Stimulated activated CD8-positive, alpha-beta memory T cell treated with anti-CD3 and anti-CD28 coated beads, Interleukin-12 subunit alpha, Interleukin-12 subunit beta, amount 100 ng/mL, for 4 hours (primary cell): Measurements from ENCODE around the gene MRC1.

Source experiments
- DNase-seq: peaks from one replicate; pipeline ENCODE4 v3.0.0-alpha.2; 2020; ENCODE audit warnings: low read depth

The MRC1 gene

GRCh38 chr10:17808971-17809841 lies at the start of gene MRC1:
MRC1 (plus strand) TSS chr10:17809348; CDS start chr10:17809466, 118 bp downstream.
- no peak for DNase-seq

- DNase-seq, result no peak
These were observed 45.0 kb upstream of the MRC1 start for GRCh38 chr10:17764142-17764541.

- no peak for DNase-seq
These were observed 43.5 kb upstream of the MRC1 start for GRCh38 chr10:17765602-17766001.

- no peak for DNase-seq
These were observed 42.4 kb upstream of the MRC1 start for GRCh38 chr10:17766731-17767130.

GRCh38 chr10:17768496-17768895 lies 40.7 kb upstream of the MRC1 start:
- DNase-seq, result no peak

GRCh38 chr10:17768957-17769356 lies 40.2 kb upstream of the MRC1 start:
- no peak for DNase-seq

- no peak for DNase-seq
These were observed 38.1 kb upstream of the MRC1 start for GRCh38 chr10:17771017-17771416.

- DNase-seq, result no peak
These were observed 29.4 kb upstream of the MRC1 start for GRCh38 chr10:17779784-17780183.

GRCh38 chr10:17780727-17781126 lies 28.4 kb upstream of the MRC1 start:
- DNase-seq, result no peak

GRCh38 chr10:17781856-17782255 lies 27.3 kb upstream of the MRC1 start:
- DNase-seq, result no peak

- DNase-seq, result no peak
These were observed 26.1 kb upstream of the MRC1 start for GRCh38 chr10:17782921-17783665.

GRCh38 chr10:17783751-17784150 lies 25.4 kb upstream of the MRC1 start:
- no peak for DNase-seq

GRCh38 chr10:17784688-17785087 lies 24.5 kb upstream of the MRC1 start:
- DNase-seq, result no peak

GRCh38 chr10:17785276-17785930 lies 23.7 kb upstream of the MRC1 start:
- no peak for DNase-seq

- no peak for DNase-seq
These were observed 21.8 kb upstream of the MRC1 start for GRCh38 chr10:17787087-17787961.

GRCh38 chr10:17788646-17789045 lies 20.5 kb upstream of the MRC1 start:
- DNase-seq, result no peak

- DNase-seq, result no peak
These were observed 19.8 kb upstream of the MRC1 start for GRCh38 chr10:17789396-17789795.

GRCh38 chr10:17790651-17791050 lies 18.5 kb upstream of the MRC1 start:
- DNase-seq, result no peak

- no peak for DNase-seq
These were observed 16.2 kb upstream of the MRC1 start for GRCh38 chr10:17792991-17793390.

GRCh38 chr10:17793823-17794644 lies 15.1 kb upstream of the MRC1 start:
- DNase-seq, result no peak

- DNase-seq, result no peak
These were observed 14.1 kb upstream of the MRC1 start for GRCh38 chr10:17795083-17795482.
